ENCODE results near the gene TRIM33.
A peak's percentile ranks its signal among the peaks of the same experiment; 100 is the strongest.

TRIM33 gene

GRCh38 chr1:114467491-114467890 lies 43.5 kb downstream of the TRIM33 start:
- peak overlapping the region; percentile 40 for H3K27ac ChIP-seq
- H3K4me1 ChIP-seq (ENCODE audit: control insufficient read depth in 1 of 2, insufficient read depth in 1 of 2, low read depth in 1 of 2, low read length in 1 of 2) = peaks cover 12 to 23% of the 10 kb centered on the region in 2 experiments
- no peaks in the 10 kb centered on the region for H3K36me3 ChIP-seq
- H3K27me3 ChIP-seq = no peaks in the 10 kb centered on the region
- TF ChIP-seq, protein P1, sequence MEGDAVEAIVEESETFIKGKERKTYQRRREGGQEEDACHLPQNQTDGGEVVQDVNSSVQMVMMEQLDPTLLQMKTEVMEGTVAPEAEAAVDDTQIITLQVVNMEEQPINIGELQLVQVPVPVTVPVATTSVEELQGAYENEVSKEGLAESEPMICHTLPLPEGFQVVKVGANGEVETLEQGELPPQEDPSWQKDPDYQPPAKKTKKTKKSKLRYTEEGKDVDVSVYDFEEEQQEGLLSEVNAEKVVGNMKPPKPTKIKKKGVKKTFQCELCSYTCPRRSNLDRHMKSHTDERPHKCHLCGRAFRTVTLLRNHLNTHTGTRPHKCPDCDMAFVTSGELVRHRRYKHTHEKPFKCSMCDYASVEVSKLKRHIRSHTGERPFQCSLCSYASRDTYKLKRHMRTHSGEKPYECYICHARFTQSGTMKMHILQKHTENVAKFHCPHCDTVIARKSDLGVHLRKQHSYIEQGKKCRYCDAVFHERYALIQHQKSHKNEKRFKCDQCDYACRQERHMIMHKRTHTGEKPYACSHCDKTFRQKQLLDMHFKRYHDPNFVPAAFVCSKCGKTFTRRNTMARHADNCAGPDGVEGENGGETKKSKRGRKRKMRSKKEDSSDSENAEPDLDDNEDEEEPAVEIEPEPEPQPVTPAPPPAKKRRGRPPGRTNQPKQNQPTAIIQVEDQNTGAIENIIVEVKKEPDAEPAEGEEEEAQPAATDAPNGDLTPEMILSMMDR (IDR thresholded peaks at IDR 0.05) = no peak
- no peaks in the 10 kb centered on the region for H3K9me3 ChIP-seq
- no peak overlapping the region for H3K4me3 ChIP-seq (ENCODE audit: low read depth in 1 of 2, low read length in 1 of 2)

DNA sequence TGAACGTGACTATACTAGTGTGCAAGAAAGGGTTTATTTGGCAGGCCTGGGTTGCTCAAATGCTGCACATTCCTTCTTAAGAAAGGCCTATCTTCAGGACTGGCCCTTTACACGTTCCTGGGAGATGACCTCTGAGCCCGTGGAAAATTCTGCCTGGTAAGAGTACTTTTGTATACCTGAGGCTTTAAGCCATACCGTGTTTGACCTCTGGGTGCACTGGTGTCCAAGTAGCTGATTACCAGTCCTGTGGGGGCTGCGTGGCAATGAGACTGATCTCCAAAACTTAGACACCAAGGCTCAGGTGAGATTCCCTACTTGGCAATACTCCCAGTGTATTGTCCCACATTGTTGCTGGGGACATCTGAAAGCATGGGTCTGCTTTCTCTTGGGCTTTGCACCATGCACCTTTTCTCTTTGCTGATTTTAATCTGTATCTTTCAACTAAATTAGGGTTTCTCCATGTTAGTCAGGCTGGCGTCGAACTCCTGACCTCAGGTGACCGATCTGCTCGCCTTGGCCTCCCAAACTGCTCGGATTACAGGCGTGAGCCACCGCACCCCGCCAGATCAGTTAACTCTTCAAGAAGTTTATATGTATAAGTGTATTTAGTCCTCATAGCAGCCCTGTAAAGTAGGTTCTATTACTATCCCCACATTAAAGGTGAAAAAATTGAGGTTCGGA lies 44.5 kb downstream of the TRIM33 start:
- no peaks in the 10 kb centered on the region for H3K36me3 ChIP-seq
- TF ChIP-seq, protein P1 (IDR thresholded peaks at IDR 0.05) = no peak
- H3K27ac ChIP-seq = peak overlapping the region; percentile 40
- no peak overlapping the region for H3K4me3 ChIP-seq (ENCODE audit: low read depth in 1 of 2, low read length in 1 of 2)
- no peaks in the 10 kb centered on the region for H3K27me3 ChIP-seq
- H3K4me1 ChIP-seq (ENCODE audit: control insufficient read depth in 1 of 2, insufficient read depth in 1 of 2, low read depth in 1 of 2, low read length in 1 of 2) = peaks cover 16 to 30% of the 10 kb centered on the region in 2 experiments
- no peaks in the 10 kb centered on the region for H3K9me3 ChIP-seq

GRCh38 chr1:114462963-114463362 lies 48.0 kb downstream of the TRIM33 start:
- H3K36me3 ChIP-seq = no peaks in the 10 kb centered on the region
- no peaks in the 10 kb centered on the region for H3K9me3 ChIP-seq
- no peak overlapping the region for H3K27ac ChIP-seq
- no peak overlapping the region for H3K4me3 ChIP-seq (ENCODE audit: low read depth in 1 of 2, low read length in 1 of 2)
- H3K4me1 ChIP-seq (ENCODE audit: control insufficient read depth in 1 of 2, insufficient read depth in 1 of 2, low read depth in 1 of 2, low read length in 1 of 2) = peaks cover 43 to 62% of the 10 kb centered on the region in 2 experiments
- H3K27me3 ChIP-seq = no peaks in the 10 kb centered on the region
- TF ChIP-seq, protein P1 (IDR thresholded peaks at IDR 0.05) = no peak

GRCh38 chr1:114462341-114462740 lies 48.7 kb downstream of the TRIM33 start:
- H3K27me3 ChIP-seq = no peaks in the 10 kb centered on the region
- H3K36me3 ChIP-seq = no peaks in the 10 kb centered on the region
- H3K9me3 ChIP-seq = no peaks in the 10 kb centered on the region
- TF ChIP-seq, protein P1 (IDR thresholded peaks at IDR 0.05) = no peak
- H3K27ac ChIP-seq = peak overlapping the region; percentile 15
- peaks cover 43 to 64% of the 10 kb centered on the region in 2 experiments for H3K4me1 ChIP-seq (ENCODE audit: control insufficient read depth in 1 of 2, insufficient read depth in 1 of 2, low read depth in 1 of 2, low read length in 1 of 2)
- no peak overlapping the region for H3K4me3 ChIP-seq (ENCODE audit: low read depth in 1 of 2, low read length in 1 of 2)

DNA sequence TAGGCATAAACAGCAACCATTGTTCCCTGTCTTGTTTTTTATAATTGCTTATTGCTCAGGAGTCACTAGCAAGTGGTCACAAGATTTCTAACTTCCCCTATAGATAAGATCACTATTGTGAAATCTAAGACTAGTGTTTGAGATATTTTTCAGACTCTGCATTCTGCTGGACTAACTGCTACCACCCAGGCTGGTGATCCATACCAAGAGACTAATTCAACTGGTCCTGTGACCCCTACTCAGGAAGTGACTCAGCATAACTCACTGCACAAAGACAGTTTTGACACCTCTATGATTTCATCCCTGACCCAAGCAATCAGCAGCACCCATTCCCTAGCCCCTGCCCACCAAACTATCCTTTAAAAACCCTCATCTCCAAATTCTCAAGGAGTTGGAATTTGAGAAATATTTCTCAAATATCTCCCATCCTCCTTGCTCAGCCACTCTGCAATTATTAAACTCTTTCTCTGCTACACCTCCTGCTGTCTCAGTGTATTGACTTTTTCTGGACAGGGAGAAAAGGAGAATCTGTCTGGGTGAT lies 52.7 kb downstream of the TRIM33 start:
- H3K27ac ChIP-seq = peak overlapping the region; percentile 83
- peaks cover 16% of the 10 kb centered on the region for H3K36me3 ChIP-seq
- H3K4me3 ChIP-seq (ENCODE audit: low read depth in 1 of 2, low read length in 1 of 2) = no peak overlapping the region
- no peaks in the 10 kb centered on the region for H3K9me3 ChIP-seq
- TF ChIP-seq, protein P1 (IDR thresholded peaks at IDR 0.05) = no peak
- peaks cover 41 to 55% of the 10 kb centered on the region in 2 experiments for H3K4me1 ChIP-seq (ENCODE audit: control insufficient read depth in 1 of 2, insufficient read depth in 1 of 2, low read depth in 1 of 2, low read length in 1 of 2)
- H3K27me3 ChIP-seq = no peaks in the 10 kb centered on the region

All from neutrophil (primary cell).